HG02763 (cell line): ENCODE measurements around the gene ZG16.
"Not testable (repeated sequence)": the region's sequence is repeated elsewhere in the genome, so short reads cannot be mapped to it uniquely, and the experiment has no call there.

Source experiments
- ATAC-seq: cut with Tn5 transposase; IDR thresholded peaks from one replicate; pipeline ENCODE4 v1.9.1; 2021; ENCODE audit warnings: mild to moderate bottlenecking, moderate library complexity; ENCODE audit not compliant: unreplicated experiment

The ZG16 gene

DNA sequence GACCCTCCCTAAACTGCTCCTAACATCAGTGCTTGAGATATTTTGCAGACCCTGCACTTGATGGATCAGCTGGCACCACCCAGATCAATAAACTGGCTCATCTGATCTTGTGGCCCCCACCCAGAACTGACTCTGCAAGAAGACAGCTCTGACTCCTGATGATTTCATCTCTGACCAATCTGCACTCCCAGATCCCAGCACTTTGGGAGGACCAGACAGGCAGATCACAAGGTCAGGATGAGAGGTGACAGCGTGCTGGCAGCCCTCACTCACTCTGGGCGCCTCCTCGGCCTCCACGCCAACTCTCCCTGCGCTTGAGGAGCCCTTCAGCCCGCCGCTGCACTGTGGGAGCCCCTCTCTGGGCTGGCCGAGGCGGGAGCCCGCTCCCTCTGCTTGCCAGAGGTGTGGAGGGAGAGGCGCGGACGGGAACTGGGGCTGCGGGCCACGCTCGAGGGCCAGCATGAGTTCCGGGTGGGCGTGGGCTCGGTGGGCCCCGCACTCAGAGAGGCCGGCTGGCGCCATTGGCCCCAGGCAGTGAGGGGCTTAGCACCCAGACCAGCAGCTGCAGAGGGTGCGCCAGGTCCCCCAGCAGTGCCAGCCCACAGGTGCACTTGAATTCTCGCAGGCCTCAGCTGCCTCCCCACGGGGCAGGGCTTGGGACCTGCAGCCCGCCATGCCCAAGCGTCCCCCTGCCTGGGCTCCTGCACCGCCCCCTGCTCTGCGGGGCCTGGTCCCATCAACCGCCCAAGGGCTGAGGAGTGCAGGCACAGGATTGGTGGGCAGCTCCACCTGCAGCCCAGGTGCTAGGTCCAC lies 29.9 kb upstream of the ZG16 start:
- no peak for ATAC-seq

DNA sequence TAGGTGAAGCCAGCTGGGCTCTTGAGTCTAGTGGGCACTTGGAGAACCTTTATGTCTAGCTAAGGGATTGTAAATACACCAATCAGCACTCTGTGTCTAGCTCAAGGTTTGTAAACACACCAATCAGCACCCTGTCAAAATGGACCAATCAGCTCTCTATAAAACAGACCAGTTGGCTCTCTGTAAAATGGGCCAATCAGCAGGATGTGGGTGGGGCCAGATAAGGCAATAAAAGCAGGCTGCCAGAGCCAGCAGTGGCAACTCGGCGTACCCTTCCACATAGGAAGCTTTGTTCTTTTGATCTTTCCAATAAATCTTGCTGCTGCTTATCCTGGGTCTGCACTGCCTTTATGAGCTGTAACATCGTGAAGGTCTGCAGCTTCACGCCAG lies 29.3 kb upstream of the ZG16 start:
- not testable (repeated sequence) for ATAC-seq

DNA sequence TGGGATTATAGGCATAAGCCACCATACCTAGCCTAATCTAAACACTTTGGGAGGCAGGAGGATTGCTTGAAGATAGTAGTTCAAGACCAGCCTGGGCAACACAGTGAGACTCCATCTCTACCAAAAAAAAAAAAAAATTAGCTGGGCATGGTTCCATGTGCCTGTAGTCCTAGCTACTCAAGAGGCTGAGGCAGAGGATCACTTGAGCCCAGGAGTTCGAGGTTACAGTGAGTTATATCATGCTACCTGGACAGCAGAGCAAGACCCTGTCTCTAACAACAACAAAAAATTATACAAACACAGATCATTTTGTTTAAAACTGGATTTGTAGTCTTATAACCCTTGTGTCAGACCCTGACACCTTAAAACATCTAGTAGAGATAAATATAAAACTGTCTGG lies 24.5 kb upstream of the ZG16 start:
- ATAC-seq = no peak

DNA sequence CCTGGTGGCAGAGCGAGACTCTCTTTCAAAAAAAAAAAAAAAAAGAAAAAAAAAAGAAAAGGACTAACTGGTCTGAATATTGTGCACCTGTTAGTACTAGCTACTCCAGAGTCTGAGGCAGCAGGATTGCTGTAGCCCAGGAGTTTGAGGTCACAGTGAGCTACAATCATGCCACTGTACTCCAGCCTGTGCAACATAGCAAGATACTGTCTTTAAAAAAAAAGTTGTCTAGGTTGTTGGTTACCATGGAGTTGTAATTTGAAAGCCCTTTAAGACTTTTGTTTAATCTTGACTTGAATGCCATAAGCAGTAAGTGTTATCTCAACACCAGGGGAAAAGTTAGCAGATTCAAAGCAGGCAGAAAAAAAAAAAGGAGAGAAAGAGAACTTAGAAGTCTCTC lies 21.4 kb upstream of the ZG16 start:
- ATAC-seq = no peak

DNA sequence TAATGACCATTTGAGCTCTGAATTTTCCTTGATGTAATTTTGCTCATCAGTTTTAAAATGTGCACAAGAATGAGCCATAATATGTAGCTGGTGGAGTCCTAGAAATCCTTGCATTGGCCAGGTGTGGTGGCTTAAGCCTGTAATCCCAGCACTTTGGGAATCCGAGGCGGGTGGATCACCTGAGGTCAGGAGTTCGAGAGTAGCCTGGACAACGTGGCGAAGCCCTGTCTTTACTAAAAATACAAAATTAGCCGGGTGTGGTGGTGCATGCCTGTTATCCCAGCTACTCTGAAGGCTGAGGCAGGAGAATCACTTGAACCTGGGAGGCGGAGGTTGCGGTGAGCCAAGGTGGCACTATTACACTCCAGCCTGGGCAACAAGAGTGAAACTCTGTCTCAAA lies 21.0 kb upstream of the ZG16 start:
- ATAC-seq = not testable (repeated sequence)

DNA sequence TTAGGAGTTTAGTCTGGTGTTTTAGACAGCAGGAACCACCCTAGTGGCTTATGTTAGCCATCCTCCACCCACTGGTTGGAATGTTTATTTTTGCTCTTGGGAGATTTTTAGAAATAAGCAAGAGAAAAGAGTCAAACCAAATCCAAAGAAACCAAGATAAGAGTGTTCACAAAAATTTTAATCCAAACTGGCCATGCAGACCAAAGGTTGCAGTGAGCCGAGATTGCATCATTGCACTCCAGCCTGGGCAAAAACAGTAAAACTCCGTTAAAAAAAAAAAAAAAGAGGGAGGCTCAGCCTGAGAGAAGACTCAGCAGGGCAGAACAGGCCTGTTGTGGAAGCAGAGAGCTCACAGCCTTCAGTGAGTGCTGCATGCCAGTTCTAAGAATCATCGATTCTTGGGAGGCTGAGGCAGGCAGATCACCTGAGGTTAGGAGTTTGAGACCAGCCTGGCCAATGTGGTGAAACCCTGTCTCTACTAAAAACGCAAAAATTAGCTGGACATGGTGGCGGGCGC lies 20.0 kb upstream of the ZG16 start:
- no peak for ATAC-seq

DNA sequence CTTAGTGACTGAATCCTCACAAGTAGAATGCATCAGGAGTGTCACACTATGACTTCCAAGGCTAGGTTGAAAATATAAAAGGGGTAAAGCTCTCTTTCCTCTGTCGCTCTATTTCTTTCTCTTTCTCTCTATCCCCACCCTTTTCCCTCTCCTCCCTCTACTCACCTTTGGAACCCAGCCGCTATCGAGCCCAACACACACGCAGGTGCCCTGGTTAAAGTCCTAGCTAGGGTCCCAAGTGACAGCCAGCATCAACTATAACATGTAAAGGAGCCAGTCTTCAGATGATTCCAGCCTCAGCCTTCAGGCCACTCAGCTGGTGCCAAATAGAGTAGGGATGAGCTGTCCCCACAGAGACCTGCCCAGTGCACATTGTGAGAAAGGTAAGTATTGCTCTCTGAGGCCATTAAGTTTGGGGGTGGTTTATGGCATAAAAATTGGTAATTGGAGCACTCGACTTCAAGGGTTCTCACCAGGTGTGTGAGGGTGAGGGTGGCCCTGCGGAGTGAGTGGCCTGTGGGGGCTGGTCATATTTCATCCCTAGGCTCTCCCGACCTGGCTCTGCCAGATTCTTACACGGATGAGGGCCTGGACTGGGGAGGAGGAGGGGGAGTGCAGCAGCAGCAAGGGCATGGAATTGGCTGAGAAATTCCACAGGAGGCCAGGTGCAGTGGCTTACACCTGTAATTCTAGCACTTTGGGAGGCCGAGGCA lies 17.3 kb upstream of the ZG16 start:
- no peak for ATAC-seq

DNA sequence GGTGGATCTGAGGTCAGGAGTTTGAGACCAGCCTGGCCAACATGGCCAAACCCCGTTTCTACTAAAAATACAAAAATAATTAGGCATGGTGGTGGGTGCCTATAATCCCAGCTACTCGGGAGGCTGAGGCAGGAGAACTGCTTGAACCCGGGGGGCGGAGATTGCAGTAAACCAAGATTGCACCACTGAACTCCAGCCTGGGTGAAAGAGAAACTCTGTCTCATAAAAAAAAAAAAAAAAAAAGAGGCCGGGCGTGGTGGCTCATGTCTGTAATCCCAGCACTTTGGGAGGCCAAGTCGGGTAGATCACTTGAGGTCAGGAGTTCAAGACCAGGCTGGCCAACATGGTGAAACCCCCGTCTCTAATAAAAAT lies 16.8 kb upstream of the ZG16 start:
- ATAC-seq = not testable (repeated sequence)

DNA sequence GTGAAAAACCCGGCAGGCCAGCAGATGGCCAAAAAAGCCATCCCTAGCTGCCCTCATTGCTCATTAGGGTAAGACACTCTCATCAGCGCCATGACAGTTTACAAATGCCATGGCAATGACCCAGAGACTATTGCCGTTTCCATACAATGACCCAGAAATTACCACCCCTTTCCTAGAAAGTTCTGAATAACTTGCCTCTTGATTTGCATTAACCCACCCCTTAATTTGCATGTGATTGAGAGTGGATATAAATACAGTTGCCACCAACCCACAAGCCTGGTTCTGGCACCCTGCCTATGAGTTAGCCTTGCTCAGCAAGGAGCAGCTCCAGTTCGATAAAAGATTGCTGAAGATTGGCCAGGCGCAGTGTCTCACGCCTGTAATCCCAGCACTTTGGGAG lies 16.2 kb upstream of the ZG16 start:
- ATAC-seq = no peak

DNA sequence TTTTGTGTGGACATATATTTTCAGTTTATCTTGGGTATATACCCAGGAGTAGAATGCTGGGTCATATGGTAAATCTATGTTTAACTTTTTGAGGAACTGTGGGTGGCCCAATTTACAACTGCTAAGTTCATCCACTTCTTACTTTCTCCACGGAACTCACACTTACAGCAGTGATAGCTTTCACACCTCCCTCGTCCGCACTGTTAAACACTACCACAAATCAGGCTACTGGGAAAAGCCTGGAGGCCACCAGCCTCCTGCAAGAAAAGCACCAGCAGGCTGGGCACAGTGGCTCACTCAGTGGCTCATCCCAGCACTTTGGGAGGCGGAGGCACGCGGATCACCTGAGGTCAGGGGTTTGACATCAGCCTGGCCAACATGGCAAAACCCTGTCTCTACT lies 14.7 kb upstream of the ZG16 start:
- ATAC-seq = no peak

DNA sequence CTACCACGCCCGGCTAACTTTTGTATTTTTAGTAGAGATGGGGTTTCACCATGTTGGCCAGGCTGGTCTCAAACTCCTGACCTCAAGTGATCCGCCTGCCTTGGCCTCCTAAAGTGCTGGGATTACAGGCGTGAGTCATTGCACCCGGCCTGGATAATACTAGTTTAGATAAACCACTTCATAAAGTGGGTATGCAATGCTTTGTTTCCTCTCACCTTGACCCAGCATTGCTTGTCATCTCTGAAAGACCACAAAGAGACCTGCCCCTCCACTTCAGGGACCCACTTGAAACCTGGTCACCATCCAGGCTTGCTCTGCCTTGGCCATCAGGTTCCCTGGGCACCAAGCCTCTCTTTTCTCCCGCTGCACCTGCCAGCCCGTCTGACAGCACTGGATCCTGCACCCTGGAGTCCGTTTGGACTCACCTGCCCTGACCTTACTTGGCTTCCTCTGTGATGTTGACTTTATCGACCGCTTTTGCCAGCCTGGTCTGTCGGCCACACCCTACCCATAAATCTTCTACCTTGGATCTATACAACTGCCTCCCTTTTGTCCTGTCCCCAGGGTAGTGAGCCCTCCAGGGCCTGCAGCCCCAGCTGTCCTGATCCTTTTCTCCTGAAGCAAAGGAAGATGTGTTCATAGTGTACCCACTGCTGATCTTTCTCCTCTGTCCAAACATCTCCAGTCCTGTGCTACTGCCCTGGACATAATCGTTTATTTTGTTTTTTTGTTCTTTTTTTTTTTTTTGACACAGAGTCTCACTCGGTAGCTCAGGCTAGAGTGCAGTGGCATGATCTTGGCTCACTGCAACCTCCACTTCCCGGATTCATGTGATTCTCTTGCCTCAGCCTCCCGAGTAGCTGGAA lies 12.7 kb upstream of the ZG16 start:
- ATAC-seq = no peak

DNA sequence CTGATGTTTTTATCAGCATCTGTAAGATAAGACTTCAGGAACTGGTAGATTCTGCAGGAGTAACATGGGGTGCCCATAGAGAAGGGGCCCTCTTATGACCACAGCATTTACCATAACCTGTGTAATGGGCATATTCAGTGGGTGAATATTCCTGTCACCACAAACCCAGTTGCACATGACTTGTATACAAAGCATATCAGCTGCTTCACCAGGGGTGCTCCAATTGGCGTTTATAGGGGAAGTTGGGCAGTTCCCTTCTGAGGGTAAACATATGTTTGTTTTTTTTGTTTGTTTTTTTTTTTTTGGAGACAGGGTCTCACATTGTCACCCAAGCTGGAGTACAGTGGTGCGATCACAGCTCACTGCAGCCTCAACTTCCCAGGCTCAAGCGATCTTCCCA lies 11.5 kb upstream of the ZG16 start:
- ATAC-seq = no peak

DNA sequence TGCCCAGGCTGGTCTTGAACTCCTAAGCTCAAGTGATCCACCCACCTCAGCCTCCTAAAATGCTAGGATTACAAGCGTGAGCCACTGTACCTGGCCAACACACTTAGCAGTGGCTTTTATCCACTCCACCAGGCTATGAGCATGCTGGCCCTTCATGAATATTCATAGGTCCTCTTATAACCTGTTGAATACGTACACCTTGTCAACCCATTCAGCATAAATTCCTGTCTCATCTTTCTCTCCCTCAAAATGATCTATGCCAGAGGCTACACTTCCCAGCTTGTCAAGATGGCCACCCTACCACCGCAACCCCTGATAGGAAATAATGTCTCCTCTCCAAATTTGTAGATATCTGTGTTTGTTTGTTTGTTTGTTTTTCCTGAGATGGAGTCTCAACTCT lies 11.0 kb upstream of the ZG16 start:
- ATAC-seq = no peak

DNA sequence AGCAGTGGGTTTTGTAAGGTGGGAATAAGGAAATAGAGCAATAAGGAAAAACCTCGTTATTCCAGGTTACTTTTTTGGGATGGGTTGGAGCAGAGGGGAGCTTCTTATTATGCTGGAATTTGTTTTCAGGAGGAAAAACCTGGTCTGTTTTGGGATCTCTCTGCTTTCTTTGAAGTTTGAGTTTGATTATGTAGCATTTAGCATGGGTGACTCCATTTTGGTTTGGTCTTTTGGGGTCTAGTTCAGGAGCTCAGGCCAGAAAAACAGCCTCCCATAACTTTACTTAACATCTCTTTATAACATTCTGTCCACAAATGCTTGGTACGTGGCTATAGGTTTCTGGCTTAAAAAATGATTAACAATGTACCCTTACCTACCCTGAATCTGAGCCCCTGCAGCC lies 8.5 kb upstream of the ZG16 start:
- no peak for ATAC-seq

DNA sequence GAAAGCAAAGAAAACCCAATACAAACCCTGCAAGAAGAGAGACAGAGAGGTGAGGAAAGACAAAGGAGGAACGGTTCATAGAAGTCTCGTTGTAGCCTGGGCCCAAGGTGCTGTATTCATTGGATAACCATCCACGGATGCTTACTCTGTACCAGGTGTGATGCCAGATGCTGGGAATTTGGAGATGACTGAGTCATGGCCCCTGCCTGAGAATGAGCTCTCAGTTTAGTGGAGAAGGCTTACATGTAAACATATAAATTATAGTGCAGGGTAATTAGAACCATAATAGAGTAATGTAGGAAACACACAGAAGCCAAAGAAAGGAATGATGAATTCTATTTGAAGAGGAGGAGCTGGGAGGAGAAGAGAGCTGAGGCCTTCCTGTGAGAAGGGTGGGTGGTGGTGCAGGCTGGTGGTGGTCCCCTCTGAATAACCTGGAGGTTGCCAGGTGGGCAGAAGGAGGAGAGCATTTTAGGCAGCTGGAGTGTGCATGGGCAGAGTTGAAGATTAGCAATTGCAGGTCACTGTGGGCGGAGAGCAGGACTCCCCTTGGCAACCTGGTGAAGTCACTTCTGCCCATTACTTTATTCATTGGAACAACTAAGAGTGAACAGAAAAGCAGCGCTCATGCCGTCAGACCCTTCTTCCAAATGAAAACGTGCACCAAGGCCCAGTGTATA lies 7.7 kb upstream of the ZG16 start:
- no peak for ATAC-seq

DNA sequence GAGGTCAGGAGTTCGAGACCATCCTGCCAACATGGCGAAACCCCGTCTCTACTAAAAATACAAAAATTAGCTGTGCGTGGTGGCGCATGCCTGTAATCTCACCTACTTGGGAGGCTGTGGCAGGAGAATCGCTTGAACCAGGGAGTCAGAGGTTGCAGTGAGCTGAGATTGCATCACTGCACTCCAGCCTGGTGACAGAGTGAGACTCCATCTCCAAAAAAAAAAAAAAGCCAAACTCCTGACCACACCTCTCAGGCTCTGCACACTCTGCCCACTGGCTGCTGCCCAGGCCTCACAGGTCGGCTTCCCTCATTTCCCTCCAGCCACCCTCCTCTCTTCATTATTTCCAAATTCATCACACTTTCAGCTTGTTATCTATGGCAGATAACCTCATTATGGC lies 5.7 kb upstream of the ZG16 start:
- ATAC-seq = not testable (repeated sequence)

DNA sequence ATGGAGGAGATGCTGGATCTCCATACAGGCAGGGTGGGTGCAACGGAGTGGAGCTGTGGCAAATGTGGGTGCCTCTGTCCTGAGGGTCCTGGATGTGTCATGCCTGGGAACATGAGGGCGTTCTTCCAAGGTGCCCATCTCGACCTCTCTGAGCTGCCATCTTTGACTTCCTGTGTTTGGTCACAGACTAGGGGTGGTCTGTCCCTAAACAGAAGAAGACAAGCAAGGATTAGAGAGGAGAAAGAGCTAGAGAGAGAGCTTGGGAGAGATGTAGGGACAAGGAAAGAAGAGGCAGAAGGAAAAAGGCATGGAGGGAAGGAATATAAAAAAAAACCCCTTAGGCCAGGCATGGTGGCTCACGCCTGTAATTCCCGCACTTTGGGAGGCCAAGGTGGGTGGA lies 3.3 kb upstream of the ZG16 start:
- no peak for ATAC-seq

DNA sequence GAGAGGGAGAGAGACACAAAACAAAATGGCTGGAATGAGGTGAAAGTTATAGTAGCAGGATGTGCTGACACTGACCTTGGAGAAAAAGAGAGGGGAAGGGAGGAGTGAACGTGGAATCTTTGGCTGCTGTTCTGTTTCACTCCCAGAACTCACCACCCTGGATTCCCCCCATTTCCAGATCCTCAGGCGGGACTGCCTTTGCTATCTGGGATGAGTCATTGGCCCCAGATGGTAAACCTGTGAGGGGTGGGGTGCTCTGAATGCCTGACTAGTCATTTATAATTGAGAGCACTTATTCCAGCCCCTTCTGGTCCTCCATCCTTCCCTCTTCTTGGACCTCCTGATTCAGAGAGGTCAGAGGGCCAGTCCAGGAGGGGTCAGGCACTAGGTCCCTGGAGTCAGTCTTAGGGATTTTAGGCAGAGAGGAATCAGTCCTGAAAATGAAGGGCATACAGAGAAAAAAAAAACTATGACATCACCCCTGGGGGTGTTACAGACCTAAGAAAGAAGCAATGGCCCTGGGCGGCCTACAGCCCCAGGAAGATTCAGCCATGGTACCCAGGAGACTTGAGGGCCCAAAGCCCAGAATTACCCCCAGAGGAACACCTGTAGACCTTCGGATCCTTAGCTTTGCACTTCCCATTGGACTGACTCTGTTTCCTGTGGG lies 2.2 kb upstream of the ZG16 start:
- ATAC-seq = no peak

DNA sequence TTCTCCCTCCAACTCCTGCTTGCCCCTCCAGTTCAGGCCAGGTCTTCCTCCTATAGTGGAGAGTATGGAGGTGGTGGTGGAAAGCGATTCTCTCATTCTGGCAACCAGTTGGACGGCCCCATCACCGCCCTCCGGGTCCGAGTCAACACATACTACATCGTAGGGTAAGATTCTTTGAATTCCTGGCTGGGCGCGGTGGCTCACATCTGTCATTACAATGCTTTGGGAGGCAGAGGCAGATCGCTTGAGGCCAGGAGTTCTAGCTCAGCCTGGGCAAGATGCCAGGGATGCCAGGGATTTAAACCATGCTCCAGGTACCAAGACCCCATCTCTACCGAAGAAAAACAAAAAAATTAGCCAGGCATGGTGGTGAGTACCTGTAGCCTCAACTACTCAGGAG lies 1.4 kb downstream of the ZG16 start:
- no peak for ATAC-seq
